ENCODE data around the gene SNAP47.

SNAP47 gene

DNA sequence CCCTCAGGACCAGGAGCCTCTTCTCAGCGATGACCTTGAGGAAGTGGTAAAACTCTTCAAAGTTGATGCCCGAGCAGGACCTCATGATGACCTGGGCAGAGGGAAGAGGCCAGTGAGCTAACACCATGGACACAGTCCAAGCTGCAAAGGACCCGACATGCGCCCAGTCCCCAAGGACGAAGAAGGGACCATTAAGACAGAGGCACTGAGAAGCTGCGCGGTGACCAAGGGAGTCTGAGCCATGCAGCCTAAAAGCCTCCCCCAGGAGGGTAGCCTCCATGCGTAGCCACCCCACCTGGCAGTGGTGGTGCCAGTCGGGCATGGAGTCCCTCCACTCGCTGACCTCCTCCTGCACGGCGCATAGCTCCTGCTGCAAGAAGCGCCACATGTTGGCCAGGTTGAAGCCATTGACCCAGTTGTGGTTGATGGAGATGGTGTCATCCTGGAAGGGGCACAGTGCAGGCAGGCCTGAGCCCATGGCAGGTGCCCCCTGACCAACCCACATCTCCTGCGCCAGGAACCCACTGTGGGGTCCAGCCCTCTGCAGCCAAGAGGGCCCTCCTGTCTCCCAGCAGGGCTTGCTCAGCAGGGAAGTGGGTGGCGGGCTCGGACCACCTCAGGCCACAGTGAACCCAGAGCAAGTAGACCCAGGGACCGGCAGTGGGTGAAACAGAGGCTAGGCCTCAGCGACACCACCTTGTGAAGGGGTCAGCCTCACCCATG is 2.5 kb upstream of the SNAP47 start:
- DNase-seq, result no peak

DNA sequence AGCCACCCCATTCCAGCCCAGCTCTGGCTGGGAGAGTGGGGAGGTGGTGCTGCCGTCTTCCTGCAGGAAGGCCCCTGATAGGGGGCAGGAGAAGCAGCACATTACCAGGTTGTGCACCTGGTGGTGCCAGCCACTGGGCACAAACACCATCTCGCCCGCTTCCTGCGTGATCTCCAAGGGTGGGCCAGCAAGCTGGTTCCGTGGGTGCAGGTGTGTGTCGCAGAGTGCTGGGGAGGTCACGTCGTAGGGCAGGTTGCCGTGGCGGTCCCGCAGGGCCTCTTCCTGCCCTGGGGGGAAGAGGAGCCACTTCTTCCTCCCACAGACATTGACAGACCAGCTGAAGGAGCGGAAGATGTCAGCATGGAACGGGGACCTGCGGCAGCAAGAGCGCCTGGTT is 1.9 kb upstream of the SNAP47 start:
- DNase-seq, result no peak

DNA sequence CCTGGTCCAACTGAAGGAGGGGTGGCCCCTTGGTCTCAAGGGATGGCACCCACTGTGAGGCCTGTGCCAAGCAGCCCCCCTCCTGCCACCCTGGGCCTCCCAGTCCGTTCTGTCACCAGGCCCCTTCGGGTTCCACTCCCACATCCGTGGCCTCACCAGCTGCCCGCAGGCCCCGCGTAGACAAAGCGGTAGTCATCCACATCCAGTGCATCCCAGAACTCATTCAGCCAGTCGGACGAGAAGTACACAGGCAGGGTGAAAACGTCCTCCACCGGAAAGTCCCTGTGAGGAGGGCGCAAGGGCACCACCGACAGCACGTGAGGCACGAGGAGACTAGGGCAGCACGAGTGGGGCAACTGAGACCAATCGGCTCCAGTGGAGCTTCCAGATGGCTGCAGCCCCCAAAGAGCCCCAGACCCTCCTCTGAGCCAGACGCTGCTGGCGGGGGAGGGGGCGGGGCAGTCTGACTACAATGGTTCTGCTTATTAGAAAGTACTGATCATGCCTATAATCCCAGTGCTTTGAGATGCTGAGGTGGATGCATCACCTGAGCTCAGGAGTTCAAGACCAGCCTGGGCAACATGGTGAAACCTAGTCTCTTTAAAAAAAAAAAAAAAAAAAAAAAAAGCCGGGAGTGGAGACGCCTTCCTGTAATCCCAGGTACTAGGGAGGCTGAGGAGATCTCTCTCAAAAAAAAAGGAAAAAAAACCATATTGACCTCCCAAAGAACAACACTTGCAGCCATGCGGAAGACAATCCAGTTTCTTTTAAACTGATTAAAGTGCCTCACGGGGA is 1.3 kb upstream of the SNAP47 start:
- peak; percentile 33 for DNase-seq

DNA sequence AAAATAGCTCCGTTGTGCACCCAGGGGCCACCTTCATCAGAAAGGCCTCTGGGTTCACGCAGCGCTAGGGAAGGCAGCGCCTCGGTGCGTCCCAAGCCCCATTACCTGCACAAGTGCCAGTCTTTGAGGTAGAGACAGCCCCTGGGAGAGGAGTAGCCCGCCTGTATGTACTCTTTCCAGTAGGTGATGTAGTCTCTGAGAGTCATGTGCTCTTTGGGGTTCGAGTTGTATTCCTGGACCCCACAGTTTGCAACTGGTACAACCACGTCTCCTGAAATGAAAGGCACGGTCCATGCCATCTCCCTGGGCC is 734 bp upstream of the SNAP47 start:
- DNase-seq, result no peak

DNA sequence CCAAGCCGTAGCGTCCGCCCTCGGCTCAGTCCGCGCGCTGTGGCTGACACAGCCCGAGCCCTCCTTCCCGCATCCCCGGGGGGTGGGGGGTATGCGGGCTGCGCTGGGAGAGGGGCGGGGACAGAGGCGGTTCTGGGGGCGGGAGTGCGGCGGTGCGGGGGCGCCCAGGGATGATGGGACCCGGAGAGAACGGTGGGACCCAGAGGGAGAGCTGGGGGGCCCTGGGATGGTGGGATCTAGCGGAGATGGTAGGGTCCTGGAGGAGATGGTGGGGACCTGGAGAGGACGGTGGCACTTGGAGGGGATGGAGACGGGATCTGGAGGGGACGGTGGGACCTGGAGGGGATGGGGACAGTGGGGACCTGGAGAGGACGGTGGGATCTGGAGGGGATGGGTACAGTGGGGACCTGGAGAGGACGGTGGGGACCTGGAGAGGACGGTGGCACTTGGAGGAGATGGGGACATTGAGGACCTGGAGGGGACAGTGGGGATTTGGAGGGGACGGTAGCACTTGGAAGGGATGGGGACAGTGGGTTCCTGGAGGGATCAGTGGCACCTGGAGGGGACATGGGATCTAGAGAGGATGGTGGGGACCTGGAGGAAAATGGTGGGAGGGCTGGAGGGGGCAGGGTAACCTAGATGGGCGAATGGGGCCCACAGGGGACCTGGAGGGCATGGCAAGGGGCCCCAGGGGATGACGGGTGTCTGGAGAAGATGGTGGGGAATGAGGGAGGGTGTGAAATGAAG is 477 bp downstream of the SNAP47 start:
- peak; percentile 54 for DNase-seq

- DNase-seq, result no peak
Observed at GRCh38 chr1:227736814-227737432, 1.7 kb downstream of the SNAP47 start.

DNA sequence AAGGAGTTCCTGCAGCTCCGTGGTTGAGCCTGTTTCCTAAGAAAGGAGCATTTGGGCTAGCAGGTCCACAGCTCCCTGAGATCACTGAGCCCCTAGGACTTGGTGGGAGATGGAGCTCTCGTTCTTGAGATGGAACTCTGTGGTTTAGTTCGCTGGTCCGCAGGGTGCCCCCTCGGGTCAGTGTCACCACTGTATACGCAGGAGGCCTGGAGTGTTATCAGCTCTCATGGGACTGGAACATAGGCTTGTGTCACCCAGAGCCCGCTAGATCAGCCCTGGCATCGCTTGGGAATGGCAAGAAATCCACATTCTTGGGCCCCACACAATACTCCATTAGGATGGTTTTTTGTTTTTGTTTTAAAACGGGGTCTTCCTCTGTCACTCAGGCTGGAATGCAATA is 3.6 kb downstream of the SNAP47 start:
- no peak for DNase-seq

GRCh38 chr1:227739636-227740035 is 4.4 kb downstream of the SNAP47 start:
- no peak for DNase-seq

- no peak for DNase-seq
Observed at GRCh38 chr1:227740401-227740960, 5.2 kb downstream of the SNAP47 start.

DNA sequence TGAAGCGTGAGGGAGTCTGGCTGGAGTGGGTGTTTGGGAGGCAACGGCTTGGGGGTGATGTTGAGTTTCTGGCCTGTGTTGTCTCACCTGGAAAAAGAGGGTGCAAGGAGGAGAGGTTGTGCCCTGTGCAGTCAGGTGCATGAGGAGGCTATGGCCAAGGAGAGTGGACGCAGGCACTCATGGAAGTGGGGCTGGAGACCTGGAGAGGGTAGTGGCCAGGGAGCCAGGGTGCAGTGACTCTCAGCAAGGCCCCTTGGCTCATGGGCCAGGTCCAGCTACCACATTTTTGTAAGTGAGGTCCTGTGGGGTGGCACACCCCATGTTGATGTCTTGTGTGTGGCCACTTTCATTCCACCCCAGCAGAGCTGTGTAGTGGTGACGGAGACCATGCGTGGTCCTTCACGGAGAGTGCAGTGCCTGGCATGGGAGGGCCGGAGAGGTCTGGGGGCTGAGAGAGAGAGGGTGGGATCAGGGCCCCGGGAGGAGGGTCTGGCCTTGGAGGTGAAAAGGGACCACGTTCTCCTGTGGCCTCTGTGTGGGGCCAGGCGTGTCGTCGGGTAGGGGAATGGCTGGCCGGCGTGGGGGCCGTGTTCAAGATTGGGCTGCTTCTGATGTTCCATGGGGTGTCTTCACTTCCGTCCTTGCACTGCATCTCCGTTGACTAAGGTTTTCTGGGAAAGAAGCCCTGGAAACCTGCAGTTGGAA is 6.1 kb downstream of the SNAP47 start:
- no peak for DNase-seq

GRCh38 chr1:227742738-227743715 is 7.8 kb downstream of the SNAP47 start:
- no peak for DNase-seq

GRCh38 chr1:227744668-227745067 is 9.4 kb downstream of the SNAP47 start:
- DNase-seq, result no peak

GRCh38 chr1:227745568-227746265 is 10.5 kb downstream of the SNAP47 start:
- DNase-seq, result no peak

DNA sequence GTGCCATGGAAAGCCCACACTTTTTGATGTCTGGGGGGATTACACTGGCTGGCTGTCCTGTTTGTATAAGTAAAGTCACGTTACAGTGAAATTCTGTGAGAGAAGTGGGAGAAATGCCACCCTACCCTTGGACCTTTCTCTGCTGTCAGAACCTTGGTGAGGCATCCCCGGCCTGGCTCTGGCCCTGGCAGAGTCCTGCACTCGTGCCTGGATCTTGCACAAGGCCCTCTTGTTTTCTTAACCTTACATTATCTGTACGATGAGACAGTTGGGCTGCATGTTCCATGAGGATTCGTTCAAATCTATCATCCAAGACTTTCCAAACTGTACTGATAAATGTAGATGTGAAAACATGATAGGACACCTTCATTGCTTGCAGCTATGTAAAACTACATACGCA is 11.4 kb downstream of the SNAP47 start:
- no peak for DNase-seq

DNA sequence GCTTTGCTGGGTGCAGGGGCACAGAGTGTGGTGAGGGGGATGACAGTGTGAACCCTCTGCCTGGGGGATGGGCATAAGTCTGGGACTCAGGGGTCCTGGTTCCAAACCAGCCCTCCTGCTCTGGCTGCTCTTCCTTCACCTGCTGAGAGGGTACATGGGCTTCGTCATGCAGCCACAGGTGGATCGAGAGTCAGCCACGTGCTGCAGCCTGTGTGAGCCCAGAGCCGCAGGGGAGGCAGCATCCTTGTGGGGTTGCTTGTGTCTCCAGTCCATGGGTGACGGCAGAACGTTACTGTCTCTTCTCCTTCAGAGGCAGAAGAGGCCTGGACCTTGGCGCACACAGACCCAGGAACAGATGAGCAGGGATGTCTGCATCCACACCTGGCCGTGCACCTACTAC is 12.1 kb downstream of the SNAP47 start:
- DNase-seq, result no peak

GRCh38 chr1:227747948-227748495 is 12.8 kb downstream of the SNAP47 start:
- no peak for DNase-seq

- no peak for DNase-seq
Observed at GRCh38 chr1:227748496-227749182, 13.4 kb downstream of the SNAP47 start.

GRCh38 chr1:227749225-227749624 is 14.0 kb downstream of the SNAP47 start:
- DNase-seq, result no peak

- no peak for DNase-seq
Observed at GRCh38 chr1:227749916-227750710, 14.9 kb downstream of the SNAP47 start.

Measured in NCI-H82 (cell line).